ENCODE results near the gene PCDHGA2. TPM values are rescaled to one million over a fixed set of nuclear protein-coding genes. Genes with fewer than 3 reads are reported as not detected.

The PCDHGA2 gene
- total RNA-seq, 1 donor from 2014 or later = 0.23 TPM

GRCh38 chr5:141354900-141355469, 16.4 kb downstream of the PCDHGA2 start, which contains the start of gene PCDHGA4:
Gene PCDHGA4 (plus strand): TSS chr5:141355021. CDS start chr5:141355108, 87 bp downstream.
- peak; percentile 52 for TF ChIP-seq CTCF (conservative IDR thresholded peaks at IDR 0.05; ENCODE audit: low read depth, low read length)
- DNase-seq (ENCODE audit: low read depth) = no peak
- H3K4me3 ChIP-seq (ENCODE audit: low read depth, low read length) = peak within 1 kb of the TSS; percentile 32

- H3K4me3 ChIP-seq (ENCODE audit: low read depth, low read length) = no peak overlapping the region
- DNase-seq (ENCODE audit: low read depth) = no peak
- TF ChIP-seq CTCF (conservative IDR thresholded peaks at IDR 0.05; ENCODE audit: low read depth, low read length) = no peak
Observed at GRCh38 chr5:141355641-141356040, 17.1 kb downstream of the PCDHGA2 start.

GRCh38 chr5:141356133-141356532, 17.6 kb downstream of the PCDHGA2 start:
- no peak overlapping the region for H3K4me3 ChIP-seq (ENCODE audit: low read depth, low read length)
- no peak for TF ChIP-seq CTCF (conservative IDR thresholded peaks at IDR 0.05; ENCODE audit: low read depth, low read length)
- no peak for DNase-seq (ENCODE audit: low read depth)

GRCh38 chr5:141356950-141357349, 18.4 kb downstream of the PCDHGA2 start:
- DNase-seq (ENCODE audit: low read depth) = no peak
- no peak overlapping the region for H3K4me3 ChIP-seq (ENCODE audit: low read depth, low read length)
- TF ChIP-seq CTCF (conservative IDR thresholded peaks at IDR 0.05; ENCODE audit: low read depth, low read length) = no peak

GRCh38 chr5:141359790-141360426, 21.3 kb downstream of the PCDHGA2 start, which contains the start of gene PCDHGB2:
Gene PCDHGB2 (plus strand): TSS chr5:141359994. CDS start chr5:141360136, 142 bp downstream.
- TF ChIP-seq CTCF (conservative IDR thresholded peaks at IDR 0.05; ENCODE audit: low read depth, low read length) = peak; percentile 55
- DNase-seq (ENCODE audit: low read depth) = no peak
- peak within 1 kb of the TSS; percentile 47 for H3K4me3 ChIP-seq (ENCODE audit: low read depth, low read length)

- no peak overlapping the region for H3K4me3 ChIP-seq (ENCODE audit: low read depth, low read length)
- DNase-seq (ENCODE audit: low read depth) = no peak
- TF ChIP-seq CTCF (conservative IDR thresholded peaks at IDR 0.05; ENCODE audit: low read depth, low read length) = no peak
Observed at GRCh38 chr5:141360685-141361084, 22.1 kb downstream of the PCDHGA2 start.

GRCh38 chr5:141362719-141363118, 24.2 kb downstream of the PCDHGA2 start:
- no peak for DNase-seq (ENCODE audit: low read depth)
- TF ChIP-seq CTCF (conservative IDR thresholded peaks at IDR 0.05; ENCODE audit: low read depth, low read length) = no peak
- no peak overlapping the region for H3K4me3 ChIP-seq (ENCODE audit: low read depth, low read length)

Measured in epithelial cell of proximal tubule (primary cell).